IPS-11a (cell line): ENCODE data around the gene RPRD2.
A peak's percentile ranks its signal among the peaks of the same experiment; 100 is the strongest.
"Not testable (repeated sequence)": the region's sequence is repeated elsewhere in the genome, so short reads cannot be mapped to it uniquely, and the experiment has no call there.

Experiments
- H3K4me3 ChIP-seq: one replicate; pipeline ENCODE4 v1.5.1; 2013; ENCODE audit warnings: low read depth, low read length, control low read depth

The RPRD2 gene

DNA sequence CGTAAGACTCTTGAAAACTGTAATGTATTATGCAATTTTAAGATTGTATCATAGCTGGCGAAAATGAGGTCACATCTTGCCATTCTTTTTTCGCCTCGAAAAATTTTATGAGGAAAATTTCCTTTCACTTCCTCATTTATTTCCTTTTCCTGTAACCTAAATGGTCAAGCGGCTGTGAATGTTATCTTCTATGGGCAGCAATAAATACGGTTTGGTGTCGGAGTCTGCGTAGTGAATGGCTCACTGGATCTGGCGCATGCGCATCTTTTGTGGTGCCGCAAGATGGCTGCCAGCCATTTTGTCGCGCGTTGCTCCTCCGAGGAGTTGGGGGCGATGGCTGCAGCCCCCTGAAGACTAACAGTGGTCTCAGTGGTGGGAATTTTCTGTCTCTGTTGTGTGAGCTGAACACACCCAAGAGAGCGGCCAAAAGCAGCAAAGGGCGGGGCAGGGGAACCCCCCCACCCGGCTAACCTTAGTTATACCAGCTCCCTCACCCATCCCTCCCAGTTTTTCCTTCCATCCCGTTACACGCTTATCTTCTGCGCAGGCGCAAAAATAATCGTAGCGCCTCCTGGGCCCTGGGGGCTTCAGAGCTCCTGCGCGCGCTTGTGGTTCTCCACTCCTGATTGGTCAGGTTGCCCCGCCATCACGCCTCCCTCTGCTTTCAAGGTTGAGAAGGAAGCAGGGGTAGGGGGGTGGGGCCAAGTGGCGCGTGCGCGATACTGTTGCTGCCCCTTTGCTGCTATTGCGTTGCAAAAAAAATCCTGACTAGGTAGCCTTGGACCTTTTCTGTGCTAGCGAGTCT lies at the start of gene RPRD2:
Gene RPRD2, plus strand, starts transcription at position 722 of the 805 bp plus-strand sequence. CDS start 568 bp downstream, outside the sequence.
- peak within 1 kb of the TSS; percentile 82 for H3K4me3 ChIP-seq

GRCh38 chr1:150314691-150315090 lies 49.3 kb upstream of the RPRD2 start:
- not testable (repeated sequence) for H3K4me3 ChIP-seq

- no peak overlapping the region for H3K4me3 ChIP-seq
Observed at GRCh38 chr1:150320667-150320978, 43.3 kb upstream of the RPRD2 start.

DNA sequence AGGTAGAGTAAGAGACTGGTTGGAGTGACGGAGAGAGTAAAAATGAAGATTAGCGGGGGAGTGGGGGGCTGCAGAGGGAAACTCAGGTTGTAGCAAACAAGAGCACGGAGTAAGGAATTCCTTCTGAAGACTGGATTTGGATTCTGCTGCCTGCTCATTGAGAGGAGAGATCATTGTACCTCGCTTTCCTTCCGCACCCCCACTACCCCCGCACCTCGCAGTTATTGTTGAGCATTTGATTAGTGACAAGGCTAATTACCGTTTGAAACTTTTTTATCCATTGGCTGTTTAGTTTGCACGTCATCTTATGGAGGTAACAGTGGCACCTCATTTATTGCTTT lies 42.2 kb upstream of the RPRD2 start:
- peak overlapping the region; percentile 88 for H3K4me3 ChIP-seq

GRCh38 chr1:150322310-150322709 lies 41.6 kb upstream of the RPRD2 start:
- peak overlapping the region; percentile 88 for H3K4me3 ChIP-seq

- no peak overlapping the region for H3K4me3 ChIP-seq
Observed at GRCh38 chr1:150332651-150333290, 31.2 kb upstream of the RPRD2 start.

- H3K4me3 ChIP-seq = no peak overlapping the region
Observed at GRCh38 chr1:150346316-150346715, 17.6 kb upstream of the RPRD2 start.

GRCh38 chr1:150352866-150353265 lies 11.1 kb upstream of the RPRD2 start:
- no peak overlapping the region for H3K4me3 ChIP-seq

DNA sequence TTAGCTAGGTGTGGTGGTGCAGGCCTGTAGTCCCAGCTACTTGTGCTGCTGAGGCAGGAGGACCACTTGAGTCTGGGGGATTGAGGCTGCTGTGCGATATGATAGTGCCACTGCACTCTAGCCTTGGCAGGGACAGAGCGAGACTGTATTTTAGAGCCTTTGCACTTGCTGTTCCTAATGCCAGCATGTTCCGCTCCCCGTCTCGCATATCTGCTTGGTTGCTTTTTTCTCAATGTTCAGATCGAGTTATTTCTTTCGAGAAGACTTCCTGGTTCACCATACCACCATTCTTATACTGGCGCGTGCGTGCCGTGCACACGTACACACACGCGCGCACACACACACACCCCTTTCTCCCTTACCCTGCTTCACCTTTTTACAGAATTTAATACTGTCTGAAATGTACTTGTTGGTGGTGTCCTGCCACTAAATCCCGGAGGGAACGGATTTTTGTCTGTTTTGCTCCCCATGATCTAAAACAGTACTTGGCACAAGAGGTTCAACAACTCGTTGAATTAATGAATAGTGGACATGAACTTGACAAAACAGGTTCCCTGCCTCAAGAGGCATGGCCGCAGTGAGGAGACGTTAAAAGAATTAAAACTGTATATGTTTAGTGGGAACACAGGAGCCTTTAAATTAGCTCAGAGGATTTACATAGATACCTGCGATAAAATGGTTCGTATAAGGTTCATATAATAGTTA lies 1.1 kb upstream of the RPRD2 start:
- H3K4me3 ChIP-seq = peak overlapping the region; percentile 51

DNA sequence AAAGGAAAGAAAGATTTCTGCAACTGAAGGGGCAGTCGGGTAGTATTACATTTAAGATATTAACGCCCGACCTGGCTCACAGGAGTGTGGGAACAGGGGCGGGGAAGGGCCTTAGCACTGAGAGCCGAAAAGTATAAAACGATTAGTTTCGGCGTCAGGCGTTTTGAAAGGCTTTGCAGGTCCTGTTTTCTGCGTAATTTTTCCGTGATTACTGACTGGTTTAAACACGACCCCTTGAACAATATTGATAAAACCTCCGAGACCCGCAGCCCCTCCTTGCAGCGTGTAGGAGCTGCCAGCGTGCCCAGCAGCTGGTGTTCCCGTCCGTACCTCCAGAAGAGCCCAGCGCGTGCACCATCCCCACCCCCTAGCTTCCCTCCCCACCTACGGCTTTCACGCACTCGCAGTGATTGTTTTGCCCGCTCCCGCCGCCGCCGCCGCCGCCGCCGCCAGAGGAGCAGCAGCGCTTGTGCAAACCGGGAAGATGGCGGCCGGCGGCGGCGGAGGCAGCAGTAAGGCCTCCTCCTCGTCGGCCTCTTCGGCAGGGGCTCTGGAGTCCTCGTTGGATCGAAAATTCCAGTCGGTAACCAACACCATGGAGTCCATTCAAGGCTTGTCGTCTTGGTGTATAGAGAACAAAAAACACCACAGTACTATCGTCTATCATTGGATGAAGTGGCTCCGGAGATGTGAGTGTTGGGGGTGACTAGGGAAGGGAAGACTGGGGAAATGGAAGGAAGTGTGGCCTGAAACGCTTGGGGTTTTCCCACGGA lies 470 bp downstream of the RPRD2 start:
- peak overlapping the region; percentile 82 for H3K4me3 ChIP-seq

DNA sequence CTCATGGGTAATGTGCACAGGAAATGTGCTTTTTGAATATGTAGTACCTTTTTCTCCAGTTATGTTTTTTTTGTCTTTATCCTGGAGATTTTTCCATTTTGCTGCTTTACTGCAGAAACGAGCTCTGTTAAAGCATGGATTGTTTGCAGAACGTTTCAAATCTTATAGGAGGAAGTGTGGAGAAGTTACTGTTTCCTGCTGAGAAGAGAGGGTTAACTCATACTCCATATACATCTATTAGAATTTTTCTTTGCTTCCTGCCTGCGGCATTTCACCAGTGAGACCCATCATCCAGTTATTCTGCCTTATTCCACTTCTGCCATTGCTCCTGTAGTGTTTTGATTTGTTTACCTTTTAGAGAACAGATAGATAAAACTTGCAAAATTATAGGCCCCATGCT lies 2.0 kb downstream of the RPRD2 start:
- H3K4me3 ChIP-seq = peak overlapping the region; percentile 82

- H3K4me3 ChIP-seq = peak overlapping the region; percentile 82
Observed at GRCh38 chr1:150366416-150367296, 2.7 kb downstream of the RPRD2 start.

DNA sequence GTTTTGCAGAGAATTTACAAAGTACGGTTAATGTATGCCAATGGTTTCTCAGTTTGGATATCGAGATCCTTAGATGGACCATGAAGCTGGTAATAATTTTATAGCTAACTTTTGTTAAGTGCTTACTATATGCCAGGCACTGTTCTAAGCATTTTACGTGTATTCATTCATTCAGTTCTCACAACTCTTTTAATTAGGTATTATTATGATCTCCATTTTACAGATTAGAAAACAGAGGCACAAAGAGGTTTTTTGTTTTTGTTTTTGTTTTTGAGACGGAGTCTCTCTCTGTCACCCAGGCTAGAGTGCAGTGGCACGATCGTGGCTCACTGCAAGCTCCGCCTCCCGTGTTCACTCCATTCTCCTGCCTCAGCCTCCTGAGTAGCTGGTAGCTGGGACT lies 7.2 kb downstream of the RPRD2 start:
- H3K4me3 ChIP-seq = no peak overlapping the region

DNA sequence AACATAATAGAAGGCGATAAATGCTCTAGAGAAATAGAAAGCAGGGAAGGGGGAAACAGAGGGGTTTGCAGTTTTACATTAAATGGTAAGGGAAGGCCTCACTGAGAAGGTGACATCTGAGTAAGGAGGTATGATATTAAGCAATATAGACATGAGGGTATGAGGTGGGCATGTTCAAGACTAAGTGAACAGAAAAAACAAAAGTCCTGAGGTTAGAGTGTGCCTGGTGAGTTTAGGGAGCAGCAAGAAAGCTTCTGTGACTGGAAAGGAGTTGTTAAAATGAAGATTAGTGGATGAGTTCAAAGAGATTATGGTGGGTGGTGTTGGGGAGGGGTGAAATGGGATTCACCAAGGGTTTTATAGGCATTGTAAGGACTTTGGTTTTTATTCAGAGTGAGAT lies 8.6 kb downstream of the RPRD2 start:
- H3K4me3 ChIP-seq = no peak overlapping the region

GRCh38 chr1:150376110-150376509 lies 12.2 kb downstream of the RPRD2 start:
- H3K4me3 ChIP-seq = no peak overlapping the region

GRCh38 chr1:150383631-150384324 lies 19.8 kb downstream of the RPRD2 start:
- H3K4me3 ChIP-seq = no peak overlapping the region

DNA sequence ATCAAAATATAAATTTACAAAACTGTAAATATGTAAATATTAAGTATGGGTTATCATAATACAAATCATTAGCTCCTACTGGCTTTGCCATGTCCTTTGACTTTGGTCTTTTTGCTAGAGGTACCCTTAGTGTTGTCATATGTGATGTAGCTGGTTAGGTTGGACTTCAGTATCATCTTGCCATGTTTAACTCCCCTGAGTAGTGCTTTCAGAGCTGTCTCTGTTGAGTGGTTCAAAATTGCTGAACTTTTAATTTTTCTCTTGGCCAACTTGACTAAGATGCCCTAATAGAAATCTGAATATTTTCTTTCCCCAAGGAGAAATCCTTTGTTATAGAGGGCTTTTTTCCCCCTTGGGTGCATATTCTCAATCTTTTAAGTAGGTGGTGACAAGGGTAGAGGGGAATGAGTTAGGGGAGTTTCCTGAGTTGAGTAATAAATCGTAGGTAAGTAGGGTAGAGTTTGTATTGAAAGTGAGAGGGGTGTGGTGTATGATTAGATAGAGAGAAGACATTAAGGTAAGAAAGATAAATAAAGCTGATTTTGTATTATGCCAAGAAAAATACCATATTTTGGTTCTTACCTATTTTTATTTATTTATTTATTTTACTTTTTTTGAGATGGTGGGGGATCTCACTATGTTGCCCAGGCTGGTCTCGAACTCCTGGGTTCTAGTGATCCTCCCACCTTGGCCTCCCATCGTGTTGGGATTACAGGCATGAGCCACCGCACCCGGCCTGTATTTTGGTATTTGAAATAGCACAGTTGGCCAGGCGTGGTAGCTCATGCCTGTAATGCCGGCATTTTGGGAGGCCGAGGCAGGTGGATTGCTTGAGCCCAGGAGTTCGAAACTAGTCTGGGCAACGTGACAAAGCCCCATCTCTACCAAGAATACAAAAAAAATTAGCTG lies 21.8 kb downstream of the RPRD2 start:
- H3K4me3 ChIP-seq = no peak overlapping the region

GRCh38 chr1:150386592-150386991 lies 22.6 kb downstream of the RPRD2 start:
- H3K4me3 ChIP-seq = no peak overlapping the region

DNA sequence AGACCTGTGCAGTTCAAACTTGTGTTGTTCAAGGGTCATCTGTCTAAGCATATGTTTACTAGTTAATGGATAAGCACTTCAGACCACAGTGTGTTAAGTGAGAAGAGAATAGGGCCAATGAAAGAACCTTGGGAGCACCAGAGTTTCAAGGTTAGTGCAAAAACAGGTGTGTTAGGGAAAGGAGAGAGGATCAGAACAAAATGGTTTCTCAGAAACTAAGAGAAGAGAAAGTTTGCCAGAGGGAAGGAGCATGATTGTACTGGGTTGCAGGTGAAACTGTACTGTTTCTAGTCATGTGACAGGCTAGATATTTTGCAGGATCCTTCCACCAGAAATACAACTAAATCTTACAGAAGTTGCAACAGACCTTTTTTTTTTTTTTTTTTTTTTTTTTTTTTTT lies 23.3 kb downstream of the RPRD2 start:
- H3K4me3 ChIP-seq = no peak overlapping the region
